ENCODE results near the gene FBXW4. TPM values are rescaled to one million over a fixed set of nuclear protein-coding genes. Genes with fewer than 3 reads are reported as not detected.
A peak's percentile ranks its signal among the peaks of the same experiment; 100 is the strongest.

Gene FBXW4
- total RNA-seq, 1 donor: 35.2 TPM

DNA sequence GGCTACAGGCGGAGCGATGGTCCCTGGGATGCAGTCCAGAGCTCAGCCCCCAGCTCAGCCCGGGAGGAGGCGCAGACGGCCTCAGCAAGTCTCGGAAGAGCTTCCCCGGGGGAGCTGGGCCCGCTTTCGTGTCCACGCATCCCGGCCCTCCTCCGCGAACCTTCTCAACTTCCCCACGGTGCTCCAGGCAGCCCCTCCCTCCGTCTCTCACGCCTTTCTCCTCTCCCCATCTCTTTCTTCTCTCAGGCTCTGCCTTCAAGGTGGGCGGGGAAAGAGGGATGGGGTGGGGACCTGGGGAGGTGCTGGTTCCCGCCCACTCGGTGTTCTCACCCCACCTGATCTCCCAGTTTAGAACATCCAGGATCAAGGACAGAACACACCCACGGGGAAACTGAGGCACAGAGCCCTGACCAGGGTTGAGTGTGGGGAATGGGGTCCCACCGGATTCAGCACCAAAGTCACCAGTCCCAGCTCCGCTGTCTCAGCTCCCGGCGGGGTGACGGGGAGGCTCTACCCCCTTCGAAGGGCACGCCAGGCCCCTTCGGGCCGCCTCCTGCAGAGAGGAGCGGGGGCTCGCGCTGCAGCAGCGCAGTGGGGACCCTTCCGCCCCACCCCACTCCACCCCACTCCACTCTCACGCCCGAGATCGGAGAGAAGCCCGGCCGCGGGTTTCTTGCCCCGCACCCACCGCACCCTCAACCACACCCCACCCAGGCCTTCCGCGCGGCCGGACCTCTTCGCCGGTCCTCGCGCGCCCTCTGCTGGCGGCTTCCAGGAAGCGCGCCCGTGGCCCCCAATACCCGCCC, 125.1 kb downstream of the FBXW4 start:
- H3K4me3 ChIP-seq (ENCODE audit: low read depth, low read length): peak overlapping the region; percentile 69
- peak; percentile 63 for DNase-seq (ENCODE audit: low read depth)
- TF ChIP-seq, protein P1, sequence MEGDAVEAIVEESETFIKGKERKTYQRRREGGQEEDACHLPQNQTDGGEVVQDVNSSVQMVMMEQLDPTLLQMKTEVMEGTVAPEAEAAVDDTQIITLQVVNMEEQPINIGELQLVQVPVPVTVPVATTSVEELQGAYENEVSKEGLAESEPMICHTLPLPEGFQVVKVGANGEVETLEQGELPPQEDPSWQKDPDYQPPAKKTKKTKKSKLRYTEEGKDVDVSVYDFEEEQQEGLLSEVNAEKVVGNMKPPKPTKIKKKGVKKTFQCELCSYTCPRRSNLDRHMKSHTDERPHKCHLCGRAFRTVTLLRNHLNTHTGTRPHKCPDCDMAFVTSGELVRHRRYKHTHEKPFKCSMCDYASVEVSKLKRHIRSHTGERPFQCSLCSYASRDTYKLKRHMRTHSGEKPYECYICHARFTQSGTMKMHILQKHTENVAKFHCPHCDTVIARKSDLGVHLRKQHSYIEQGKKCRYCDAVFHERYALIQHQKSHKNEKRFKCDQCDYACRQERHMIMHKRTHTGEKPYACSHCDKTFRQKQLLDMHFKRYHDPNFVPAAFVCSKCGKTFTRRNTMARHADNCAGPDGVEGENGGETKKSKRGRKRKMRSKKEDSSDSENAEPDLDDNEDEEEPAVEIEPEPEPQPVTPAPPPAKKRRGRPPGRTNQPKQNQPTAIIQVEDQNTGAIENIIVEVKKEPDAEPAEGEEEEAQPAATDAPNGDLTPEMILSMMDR (IDR thresholded peaks at IDR 0.05; ENCODE audit: insufficient read depth, low read length): peak; percentile 74

DNA sequence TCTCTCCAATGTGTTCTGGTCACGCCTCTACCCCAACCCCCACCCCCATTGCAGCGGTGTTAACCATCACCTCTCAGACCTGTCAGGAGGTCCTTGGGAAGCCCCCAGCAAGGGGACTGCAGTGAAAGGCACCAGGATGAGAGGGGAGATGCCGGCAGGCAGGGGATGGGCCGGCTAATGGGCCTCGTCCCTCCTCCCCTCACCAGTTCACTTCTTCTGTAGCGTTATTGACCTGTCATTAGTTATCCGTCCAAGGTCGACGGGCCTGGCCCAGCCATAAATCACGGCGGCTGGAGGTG, 125.7 kb downstream of the FBXW4 start:
- no peak overlapping the region for H3K4me3 ChIP-seq (ENCODE audit: low read depth, low read length)
- DNase-seq (ENCODE audit: low read depth): no peak
- TF ChIP-seq, protein P1 (IDR thresholded peaks at IDR 0.05; ENCODE audit: insufficient read depth, low read length): no peak

DNA sequence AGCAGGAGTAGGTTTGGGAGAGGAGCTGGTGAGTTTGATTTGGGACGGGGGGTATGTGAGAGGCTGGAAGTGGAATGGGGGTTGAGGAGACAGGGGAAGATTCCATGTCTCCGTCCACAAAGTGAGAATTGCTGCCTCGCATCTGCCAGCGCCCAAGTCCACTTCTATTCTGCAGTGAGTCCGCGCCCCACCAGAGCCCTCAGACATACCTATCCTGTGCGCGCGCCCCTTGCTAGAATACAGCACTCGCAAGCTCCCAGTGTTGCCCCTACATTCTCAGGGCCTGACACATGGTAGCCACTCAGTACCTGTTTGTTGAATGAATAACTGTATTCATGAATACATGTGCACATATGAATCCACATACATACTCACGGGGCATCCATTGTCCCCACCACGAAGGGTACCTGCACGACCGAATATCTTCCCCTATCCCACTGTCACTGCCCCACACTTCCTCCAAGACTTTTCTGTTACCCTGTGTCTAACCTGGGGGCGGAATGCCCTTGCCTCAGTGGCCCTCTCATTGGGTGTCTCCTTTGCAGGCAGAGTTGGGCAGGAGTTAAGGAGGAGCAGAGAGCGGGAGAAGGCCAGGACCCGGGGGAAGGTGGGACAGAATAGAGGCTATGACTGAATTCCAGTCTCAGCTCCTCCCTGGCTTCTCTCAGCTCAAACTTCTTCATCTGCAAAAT, 126.8 kb downstream of the FBXW4 start:
- DNase-seq (ENCODE audit: low read depth): no peak
- H3K4me3 ChIP-seq (ENCODE audit: low read depth, low read length): no peak overlapping the region
- TF ChIP-seq, protein P1 (IDR thresholded peaks at IDR 0.05; ENCODE audit: insufficient read depth, low read length): no peak

DNA sequence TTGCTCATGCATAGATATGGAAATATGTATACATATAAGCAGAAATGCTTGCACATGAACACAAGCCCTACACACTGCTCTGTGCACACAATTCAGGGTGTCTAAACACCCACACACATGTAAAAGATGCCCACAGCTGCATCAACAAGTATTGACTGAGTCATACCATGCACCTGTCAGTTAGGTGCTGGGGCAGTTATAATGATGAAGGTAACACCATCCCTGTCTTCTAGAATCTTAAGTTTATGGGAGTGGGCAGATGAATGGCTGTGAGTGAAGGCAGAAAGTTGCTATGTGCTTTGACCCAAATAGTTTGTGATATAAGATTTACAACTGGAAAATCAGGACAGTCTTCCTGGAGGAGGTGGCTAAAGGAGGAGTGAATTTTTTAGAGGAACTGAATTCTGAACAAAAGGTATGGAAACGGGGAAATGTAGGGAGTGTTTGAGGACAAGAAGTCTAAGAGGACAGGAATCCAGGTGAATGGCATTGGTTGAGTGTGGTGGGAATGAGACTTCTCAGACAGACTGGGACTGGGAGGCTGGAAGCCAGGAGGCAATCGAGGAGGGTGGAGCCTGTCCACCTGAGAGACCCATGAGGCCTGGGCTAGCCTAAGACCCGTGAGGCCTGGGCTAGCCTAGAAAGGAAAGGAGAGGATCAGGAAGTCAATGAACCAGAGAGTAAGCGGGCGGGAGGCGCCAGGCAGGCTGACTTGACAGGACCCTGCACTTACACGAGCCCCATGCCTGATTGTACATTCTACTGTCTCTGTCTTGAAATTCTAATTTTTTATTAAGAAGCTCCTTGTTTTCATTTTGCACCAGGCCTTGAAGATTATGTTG, 127.6 kb downstream of the FBXW4 start:
- no peak for DNase-seq (ENCODE audit: low read depth)
- no peak overlapping the region for H3K4me3 ChIP-seq (ENCODE audit: low read depth, low read length)
- TF ChIP-seq, protein P1 (IDR thresholded peaks at IDR 0.05; ENCODE audit: insufficient read depth, low read length): no peak

DNA sequence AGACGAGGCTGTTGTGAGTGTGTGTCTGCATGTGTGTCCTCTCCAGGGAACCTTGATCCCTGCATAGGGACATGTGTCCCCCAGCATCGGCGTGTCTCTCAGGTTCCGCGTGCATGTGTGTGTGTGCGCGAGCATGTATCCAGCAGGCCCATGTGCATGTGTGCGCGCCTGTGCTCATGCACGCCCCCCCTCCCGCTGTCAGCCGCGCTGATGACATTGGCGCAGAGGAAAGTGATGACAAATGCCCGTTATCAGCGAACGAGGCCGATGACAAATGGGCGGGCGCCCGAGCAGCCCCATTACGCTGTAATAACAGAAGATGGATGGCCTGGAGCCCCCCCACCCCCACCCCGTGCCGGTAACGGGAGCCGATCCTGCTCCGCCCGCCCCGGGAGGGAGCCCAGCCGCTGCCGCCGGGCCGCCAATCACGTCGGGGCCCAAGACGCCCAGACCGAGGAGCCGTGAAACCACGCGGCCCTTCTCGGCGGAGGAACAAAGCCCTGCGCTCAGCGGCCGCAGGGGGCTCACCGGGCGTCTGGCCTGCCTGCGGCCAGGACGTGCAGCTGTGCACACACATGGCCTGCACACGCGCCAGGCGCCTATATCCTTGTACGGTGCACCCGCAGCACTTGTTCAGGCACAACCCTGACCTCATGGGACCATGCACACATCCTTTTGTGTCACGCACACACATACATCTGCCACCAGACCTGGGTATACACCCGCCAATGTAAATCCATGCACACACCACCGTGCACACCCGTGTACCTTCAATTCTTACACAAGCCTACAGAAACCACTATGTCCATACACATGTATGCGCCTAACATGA, 128.4 kb downstream of the FBXW4 start:
- peak; percentile 15 for DNase-seq (ENCODE audit: low read depth)
- peak overlapping the region; percentile 3 for H3K4me3 ChIP-seq (ENCODE audit: low read depth, low read length)
- TF ChIP-seq, protein P1 (IDR thresholded peaks at IDR 0.05; ENCODE audit: insufficient read depth, low read length): no peak

DNA sequence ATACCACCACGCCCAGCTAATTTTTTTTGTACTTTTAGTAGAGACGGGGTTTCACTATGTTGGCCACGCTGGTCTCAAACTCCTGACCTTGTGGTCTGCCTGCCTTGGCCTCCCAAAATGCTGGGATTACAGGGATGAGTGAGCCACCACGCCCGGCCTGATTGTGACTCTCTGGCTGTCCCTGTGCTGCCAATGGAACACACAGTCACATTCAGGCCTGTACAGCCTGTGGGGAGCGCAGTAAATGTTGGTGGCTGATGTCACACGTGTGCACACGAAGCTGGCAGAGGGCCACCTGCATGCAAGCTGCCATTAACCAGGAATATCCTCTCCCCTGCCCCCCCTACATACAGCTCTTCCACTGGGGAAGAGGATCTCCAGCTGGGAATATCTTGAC, 129.0 kb downstream of the FBXW4 start:
- DNase-seq (ENCODE audit: low read depth): no peak
- TF ChIP-seq, protein P1 (IDR thresholded peaks at IDR 0.05; ENCODE audit: insufficient read depth, low read length): no peak
- H3K4me3 ChIP-seq (ENCODE audit: low read depth, low read length): no peak overlapping the region
